Right atrium auricular region (tissue), 2 donors: ENCODE results near the gene NAALADL2. TPM values are rescaled to one million over a fixed set of nuclear protein-coding genes. Genes with fewer than 3 reads are reported as not detected.

ENCODE experiments used
- DNase-seq: peaks from one replicate; pipeline ENCODE4 v3.0.0-alpha.2; 2019; ENCODE audit warnings: low spot score
- H3K27ac ChIP-seq, 2 donors: fragments of 200-600 bp; sonication (generic); 1 replicate in 1 of 2; 2 replicates in 1 of 2; pipeline ENCODE4 v1.5.1; 2016 to 2019
- H3K27me3 ChIP-seq, 2 donors: fragments of 200-600 bp; sonication (generic); one replicate each; pipeline versions ENCODE4 v1.5.1 to v1.6.0; 2017 to 2019
- H3K36me3 ChIP-seq: fragments of 200-600 bp; sonication (generic); one replicate; pipeline ENCODE4 v1.5.1; 2016
- H3K4me1 ChIP-seq, 2 donors: fragments of 200-600 bp; sonication (generic); one replicate each; pipeline versions ENCODE4 v1.5.1 to v1.6.0; 2017 to 2019
- H3K4me3 ChIP-seq, 2 donors: fragments of 200-600 bp; sonication (generic); 1 replicate in 1 of 2; 2 replicates in 1 of 2; pipeline ENCODE4 v1.5.1; 2017 to 2019; ENCODE audit warnings: mild to moderate bottlenecking in 1 of 2, moderate library complexity in 1 of 2
- H3K9me3 ChIP-seq, 2 donors: fragments of 200-600 bp; sonication (generic); one replicate each; pipeline ENCODE4 v1.5.1; 2019
- total RNA-seq, 2 donors: library from RNA; depleted of rRNA; stranded (reverse); fragments of >200 nt; gene quantifications; one replicate each; pipeline ENCODE4 v1.1.0, GENCODE V29; 2016
- TF ChIP-seq, protein P1 (sequence below), 2 donors: fragments of 200-600 bp; sonication (generic); IDR thresholded peaks; one replicate each; pipeline ENCODE4 v1.5.1; 2019; ENCODE audit warnings: antibody characterized with exemption in 2 of 2

The NAALADL2 gene
- total RNA-seq, 2 donors from 2014 or later = 2.5 to 3.2 TPM

DNA sequence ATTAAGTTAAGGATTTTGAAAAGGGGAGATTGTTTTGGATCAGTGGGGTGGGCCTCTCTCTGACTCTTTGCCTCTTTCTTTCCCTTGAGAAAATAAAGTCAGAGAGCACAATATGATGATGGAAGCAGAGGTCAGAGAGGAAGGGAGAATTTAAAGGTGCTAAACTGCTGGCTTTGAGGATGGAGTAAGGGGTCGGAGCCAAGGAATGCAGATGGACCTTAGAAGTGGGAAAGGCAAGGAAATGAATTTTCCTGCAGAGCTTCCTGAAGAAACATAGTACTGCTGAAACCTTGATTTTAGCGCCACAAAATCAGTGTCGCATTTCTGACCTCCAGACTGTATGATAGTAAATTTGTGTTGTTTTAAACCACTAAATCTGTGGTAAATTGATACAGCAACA lies 317.4 kb downstream of the NAALADL2 start:
- H3K4me3 ChIP-seq = no peak overlapping the region
- no peak overlapping the region for H3K27ac ChIP-seq
- no peaks in the 10 kb centered on the region for H3K27me3 ChIP-seq
- DNase-seq = no peak
- H3K4me1 ChIP-seq = no peaks in the 10 kb centered on the region
- TF ChIP-seq, protein P1, sequence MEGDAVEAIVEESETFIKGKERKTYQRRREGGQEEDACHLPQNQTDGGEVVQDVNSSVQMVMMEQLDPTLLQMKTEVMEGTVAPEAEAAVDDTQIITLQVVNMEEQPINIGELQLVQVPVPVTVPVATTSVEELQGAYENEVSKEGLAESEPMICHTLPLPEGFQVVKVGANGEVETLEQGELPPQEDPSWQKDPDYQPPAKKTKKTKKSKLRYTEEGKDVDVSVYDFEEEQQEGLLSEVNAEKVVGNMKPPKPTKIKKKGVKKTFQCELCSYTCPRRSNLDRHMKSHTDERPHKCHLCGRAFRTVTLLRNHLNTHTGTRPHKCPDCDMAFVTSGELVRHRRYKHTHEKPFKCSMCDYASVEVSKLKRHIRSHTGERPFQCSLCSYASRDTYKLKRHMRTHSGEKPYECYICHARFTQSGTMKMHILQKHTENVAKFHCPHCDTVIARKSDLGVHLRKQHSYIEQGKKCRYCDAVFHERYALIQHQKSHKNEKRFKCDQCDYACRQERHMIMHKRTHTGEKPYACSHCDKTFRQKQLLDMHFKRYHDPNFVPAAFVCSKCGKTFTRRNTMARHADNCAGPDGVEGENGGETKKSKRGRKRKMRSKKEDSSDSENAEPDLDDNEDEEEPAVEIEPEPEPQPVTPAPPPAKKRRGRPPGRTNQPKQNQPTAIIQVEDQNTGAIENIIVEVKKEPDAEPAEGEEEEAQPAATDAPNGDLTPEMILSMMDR (IDR thresholded peaks at IDR 0.05) = no peak
- H3K9me3 ChIP-seq = no peaks in the 10 kb centered on the region
- H3K36me3 ChIP-seq = no peaks in the 10 kb centered on the region

DNA sequence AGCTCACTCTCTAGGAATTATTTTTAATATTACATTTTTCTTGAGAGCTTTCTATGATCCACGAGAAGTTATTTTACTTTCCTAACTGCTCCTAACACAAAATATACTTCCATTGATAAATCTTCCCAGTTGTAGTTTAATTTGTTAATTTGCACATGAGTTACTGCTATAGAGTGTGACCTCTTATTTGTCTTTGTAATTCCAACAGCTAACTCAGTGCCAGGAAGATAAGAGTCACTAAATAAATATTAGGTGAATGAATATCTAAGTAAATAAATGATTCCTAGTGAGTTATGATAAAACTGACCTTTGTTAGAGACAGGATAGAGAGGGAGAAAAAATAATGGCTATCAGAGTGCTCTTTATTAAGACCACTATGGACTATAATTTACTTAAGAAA lies 319.9 kb downstream of the NAALADL2 start:
- Histone ChIP-seq H3K9me3 (no peaks in the 10 kb centered on the region), H3K4me3 (no peak overlapping the region), H3K27me3 (no peaks in the 10 kb centered on the region), H3K36me3 (no peaks in the 10 kb centered on the region), H3K4me1 (no peaks in the 10 kb centered on the region), H3K27ac (no peak overlapping the region)
- no peak for DNase-seq
- TF ChIP-seq, protein P1 (IDR thresholded peaks at IDR 0.05) = no peak

DNA sequence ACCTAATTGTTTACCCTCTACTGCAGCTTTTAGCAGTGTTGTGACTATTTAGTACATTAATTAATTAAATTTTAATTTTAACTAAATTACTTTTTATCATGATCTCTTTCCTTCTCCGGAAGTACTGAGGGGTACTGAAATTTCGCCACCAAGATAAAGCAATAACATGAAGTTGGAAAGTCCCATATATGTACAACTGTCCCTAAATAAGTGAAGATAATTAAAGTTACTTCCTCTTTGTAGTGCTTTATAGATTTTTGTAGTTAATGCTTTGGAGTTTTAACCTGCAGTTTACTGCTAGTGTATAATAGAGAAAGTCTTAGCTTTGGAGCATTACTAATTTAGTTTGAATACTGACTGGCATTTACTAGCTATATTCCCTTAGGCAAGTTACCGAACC lies 325.3 kb downstream of the NAALADL2 start:
- no peaks in the 10 kb centered on the region for H3K4me1 ChIP-seq

DNA sequence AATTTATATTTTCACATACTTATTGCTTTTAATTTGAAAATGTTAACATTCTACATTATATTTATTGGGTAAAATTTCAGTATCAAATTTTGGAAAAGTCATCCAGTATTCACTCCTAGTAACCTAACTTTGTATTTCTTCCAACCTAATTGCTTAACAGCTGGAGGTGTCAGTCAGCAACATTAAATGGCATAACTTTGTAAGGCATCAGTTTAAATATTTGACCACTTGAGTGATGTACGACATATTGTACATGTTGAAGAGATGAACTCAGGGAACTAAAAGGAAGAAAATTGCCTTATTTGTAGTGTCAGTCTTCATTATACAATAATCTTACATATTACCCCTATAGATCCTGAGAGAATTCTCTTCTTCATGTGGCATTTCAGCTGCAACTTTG lies 326.8 kb downstream of the NAALADL2 start:
- no peak for DNase-seq
- TF ChIP-seq, protein P1 (IDR thresholded peaks at IDR 0.05) = no peak
- no peak overlapping the region for H3K4me3 ChIP-seq
- no peaks in the 10 kb centered on the region for H3K27me3 ChIP-seq
- no peaks in the 10 kb centered on the region for H3K9me3 ChIP-seq
- H3K36me3 ChIP-seq = no peaks in the 10 kb centered on the region
- no peaks in the 10 kb centered on the region for H3K4me1 ChIP-seq
- no peak overlapping the region for H3K27ac ChIP-seq

More for the DNA sequence above, 325.3 kb downstream of the NAALADL2 start:
- Histone ChIP-seq H3K9me3 (no peaks in the 10 kb centered on the region), H3K27me3 (no peaks in the 10 kb centered on the region), H3K27ac (no peak overlapping the region), H3K4me3 (no peak overlapping the region), H3K36me3 (no peaks in the 10 kb centered on the region)
- TF ChIP-seq, protein P1 (IDR thresholded peaks at IDR 0.05) = no peak
- no peak for DNase-seq

DNA sequence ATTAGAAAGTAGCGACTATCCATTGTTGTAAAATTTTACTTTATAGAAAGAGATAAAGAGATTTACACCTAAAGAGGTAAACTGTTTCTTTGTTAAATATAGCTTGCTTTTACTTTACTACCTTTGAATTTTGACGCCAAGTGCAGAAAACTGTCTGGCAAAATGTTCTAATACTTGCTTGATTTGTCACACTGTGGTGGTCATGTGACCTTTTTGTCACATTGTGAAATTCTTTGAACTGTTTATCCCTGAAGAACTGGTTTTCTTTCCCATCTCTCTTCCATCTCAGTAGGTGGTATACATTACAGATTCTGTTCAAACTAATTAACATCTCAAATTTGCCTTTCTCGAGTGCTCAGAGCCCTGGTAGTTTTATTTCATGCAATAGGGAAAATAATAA lies 327.4 kb downstream of the NAALADL2 start:
- Histone ChIP-seq H3K9me3 (no peaks in the 10 kb centered on the region), H3K4me1 (no peaks in the 10 kb centered on the region), H3K27me3 (no peaks in the 10 kb centered on the region), H3K27ac (no peak overlapping the region), H3K4me3 (no peak overlapping the region), H3K36me3 (no peaks in the 10 kb centered on the region)
- no peak for DNase-seq
- TF ChIP-seq, protein P1 (IDR thresholded peaks at IDR 0.05) = no peak

DNA sequence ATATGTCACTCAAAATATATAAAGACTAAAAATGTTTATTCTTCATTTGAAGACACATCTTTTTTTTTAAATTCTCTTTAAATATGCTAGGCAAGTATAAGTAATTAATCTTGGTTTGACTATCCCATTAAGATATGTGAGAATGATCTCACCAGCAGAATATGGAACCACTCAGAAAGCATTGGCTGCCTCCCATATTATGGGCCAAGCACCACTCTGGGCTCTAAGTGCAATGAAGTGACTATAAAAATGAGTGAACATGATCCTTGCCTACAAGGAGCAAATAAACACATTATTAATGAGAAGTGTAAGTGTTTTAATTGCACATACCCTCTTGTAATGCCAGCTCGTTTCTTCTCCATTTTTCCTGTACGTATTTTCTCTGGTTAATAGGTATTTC lies 328.5 kb downstream of the NAALADL2 start:
- TF ChIP-seq, protein P1 (IDR thresholded peaks at IDR 0.05) = no peak
- H3K36me3 ChIP-seq = no peaks in the 10 kb centered on the region
- no peak for DNase-seq

More for the DNA sequence above, 328.5 kb downstream of the NAALADL2 start:
- Histone ChIP-seq H3K27me3 (no peaks in the 10 kb centered on the region), H3K4me1 (no peaks in the 10 kb centered on the region), H3K4me3 (no peak overlapping the region), H3K27ac (no peak overlapping the region), H3K9me3 (no peaks in the 10 kb centered on the region)
